ENCODE data around the gene ARHGAP11B.
"Not testable (repeated sequence)": the region's sequence is repeated elsewhere in the genome, so short reads cannot be mapped to it uniquely, and the experiment has no call there.

- TF ChIP-seq CTCF, EZH2phosphoT487 (IDR thresholded peaks at IDR 0.05; ENCODE audit: low read length): not testable (repeated sequence)
Observed at GRCh38 chr15:30621342-30621741, 4.6 kb upstream of the ARHGAP11B start.
